Measurements from ENCODE around the gene LRRC58. TPM values are rescaled to one million over a fixed set of nuclear protein-coding genes. Genes with fewer than 3 reads are reported as not detected.
"Not testable (repeated sequence)": the region's sequence is repeated elsewhere in the genome, so short reads cannot be mapped to it uniquely, and the experiment has no call there.

LRRC58 gene
- total RNA-seq, 1 experiment from 2014 or later, result 50.5 TPM

- Histone ChIP-seq H3K79me2 (ENCODE audit: low read length) (no peaks in the 10 kb centered on the region), H3K4me3 (ENCODE audit: low read length) (no peak overlapping the region)
Observed at GRCh38 chr3:120300971-120301370, 48.2 kb downstream of the LRRC58 start.

GRCh38 chr3:120299403-120299802 lies 49.8 kb downstream of the LRRC58 start:
- H3K9me3 ChIP-seq (ENCODE audit: low read length), result no peaks in the 10 kb centered on the region
- no peaks in the 10 kb centered on the region for H3K36me3 ChIP-seq (ENCODE audit: insufficient read depth, low read length)

More at GRCh38 chr3:120300971-120301370, 48.2 kb downstream of the LRRC58 start:
- Histone ChIP-seq H2AFZ (ENCODE audit: low read length) (no peak overlapping the region), H3K27ac (ENCODE audit: low read length) (no peak overlapping the region), H3K36me3 (ENCODE audit: insufficient read depth, low read length) (no peaks in the 10 kb centered on the region), H3K4me2 (ENCODE audit: low read depth, low read length, poor library complexity, severe bottlenecking) (no peak overlapping the region), H3K27me3 (ENCODE audit: low read length) (no peaks in the 10 kb centered on the region), H3K9me2 (replicated peaks; ENCODE audit: insufficient read depth, low read length) (no peaks in the 10 kb centered on the region), H3K9ac (ENCODE audit: low read length) (no peak overlapping the region), H3K9me3 (ENCODE audit: low read length) (no peaks in the 10 kb centered on the region), H3K4me1 (ENCODE audit: low read length) (no peaks in the 10 kb centered on the region), H4K20me1 (ENCODE audit: insufficient read depth, low read depth, low read length) (0 out of 2 replicates have a peak, but pooled peaks cover 3% of the 10 kb centered on the region)
- DNase-seq, result no peak

GRCh38 chr3:120298996-120299395 lies 50.2 kb downstream of the LRRC58 start:
- Histone ChIP-seq H3K4me3 (ENCODE audit: low read length) (no peak overlapping the region), H3K9me2 (replicated peaks; ENCODE audit: insufficient read depth, low read length) (no peaks in the 10 kb centered on the region), H3K4me1 (ENCODE audit: low read length) (no peaks in the 10 kb centered on the region), H3K36me3 (ENCODE audit: insufficient read depth, low read length) (no peaks in the 10 kb centered on the region), H4K20me1 (ENCODE audit: insufficient read depth, low read depth, low read length) (no peaks in the 10 kb centered on the region), H2AFZ (ENCODE audit: low read length) (no peak overlapping the region), H3K4me2 (ENCODE audit: low read depth, low read length, poor library complexity, severe bottlenecking) (no peak overlapping the region), H3K27me3 (ENCODE audit: low read length) (no peaks in the 10 kb centered on the region), H3K9me3 (ENCODE audit: low read length) (no peaks in the 10 kb centered on the region), H3K27ac (ENCODE audit: low read length) (no peak overlapping the region), H3K9ac (ENCODE audit: low read length) (no peak overlapping the region), H3K79me2 (ENCODE audit: low read length) (no peaks in the 10 kb centered on the region)
- no peak for DNase-seq

More at GRCh38 chr3:120299403-120299802, 49.8 kb downstream of the LRRC58 start:
- no peak for DNase-seq
- Histone ChIP-seq H3K27ac (ENCODE audit: low read length) (no peak overlapping the region), H3K27me3 (ENCODE audit: low read length) (no peaks in the 10 kb centered on the region), H4K20me1 (ENCODE audit: insufficient read depth, low read depth, low read length) (no peaks in the 10 kb centered on the region), H3K9ac (ENCODE audit: low read length) (no peak overlapping the region), H3K4me3 (ENCODE audit: low read length) (no peak overlapping the region), H3K4me2 (ENCODE audit: low read depth, low read length, poor library complexity, severe bottlenecking) (no peak overlapping the region), H3K4me1 (ENCODE audit: low read length) (no peaks in the 10 kb centered on the region), H3K9me2 (replicated peaks; ENCODE audit: insufficient read depth, low read length) (no peaks in the 10 kb centered on the region), H3K79me2 (ENCODE audit: low read length) (no peaks in the 10 kb centered on the region), H2AFZ (ENCODE audit: low read length) (no peak overlapping the region)

- not testable (repeated sequence) for H3K79me2 ChIP-seq (ENCODE audit: low read length); H4K20me1 ChIP-seq (ENCODE audit: insufficient read depth, low read depth, low read length); H3K27me3 ChIP-seq (ENCODE audit: low read length); H2AFZ ChIP-seq (ENCODE audit: low read length); H3K27ac ChIP-seq (ENCODE audit: low read length); H3K4me2 ChIP-seq (ENCODE audit: low read depth, low read length, poor library complexity, severe bottlenecking); H3K9ac ChIP-seq (ENCODE audit: low read length); H3K9me2 ChIP-seq (replicated peaks; ENCODE audit: insufficient read depth, low read length); H3K9me3 ChIP-seq (ENCODE audit: low read length); DNase-seq; H3K4me3 ChIP-seq (ENCODE audit: low read length); H3K36me3 ChIP-seq (ENCODE audit: insufficient read depth, low read length); H3K4me1 ChIP-seq (ENCODE audit: low read length)
Observed at GRCh38 chr3:120291552-120291951, 57.6 kb downstream of the LRRC58 start.

- Histone ChIP-seq H4K20me1 (ENCODE audit: insufficient read depth, low read depth, low read length) (no peaks in the 10 kb centered on the region), H3K9me2 (replicated peaks; ENCODE audit: insufficient read depth, low read length) (no peaks in the 10 kb centered on the region), H3K27me3 (ENCODE audit: low read length) (no peaks in the 10 kb centered on the region; the same call in 1 of the 2 replicates), H3K4me3 (ENCODE audit: low read length) (no peak overlapping the region), H3K36me3 (ENCODE audit: insufficient read depth, low read length) (no peaks in the 10 kb centered on the region), H3K9ac (ENCODE audit: low read length) (no peak overlapping the region), H3K79me2 (ENCODE audit: low read length) (no peaks in the 10 kb centered on the region), H3K9me3 (ENCODE audit: low read length) (no peaks in the 10 kb centered on the region; the same call in 1 of the 2 replicates), H3K27ac (ENCODE audit: low read length) (no peak overlapping the region), H2AFZ (ENCODE audit: low read length) (no peak overlapping the region), H3K4me1 (ENCODE audit: low read length) (no peaks in the 10 kb centered on the region), H3K4me2 (ENCODE audit: low read depth, low read length, poor library complexity, severe bottlenecking) (no peak overlapping the region)
- DNase-seq, result no peak
Observed at GRCh38 chr3:120289636-120290035, 59.5 kb downstream of the LRRC58 start.

- H3K4me1 ChIP-seq (ENCODE audit: low read length), result no peaks in the 10 kb centered on the region
- no peaks in the 10 kb centered on the region for H3K9me2 ChIP-seq (replicated peaks; ENCODE audit: insufficient read depth, low read length)
- H3K27ac ChIP-seq (ENCODE audit: low read length), result no peak overlapping the region
- H4K20me1 ChIP-seq (ENCODE audit: insufficient read depth, low read depth, low read length), result no peaks in the 10 kb centered on the region
- H3K79me2 ChIP-seq (ENCODE audit: low read length), result no peaks in the 10 kb centered on the region
- H3K9me3 ChIP-seq (ENCODE audit: low read length), result no peaks in the 10 kb centered on the region
- H3K4me3 ChIP-seq (ENCODE audit: low read length), result no peak overlapping the region
- H2AFZ ChIP-seq (ENCODE audit: low read length), result no peak overlapping the region
- no peak for DNase-seq
- H3K36me3 ChIP-seq (ENCODE audit: insufficient read depth, low read length), result no peaks in the 10 kb centered on the region
- H3K9ac ChIP-seq (ENCODE audit: low read length), result no peak overlapping the region
- no peaks in the 10 kb centered on the region for H3K27me3 ChIP-seq (ENCODE audit: low read length)
- H3K4me2 ChIP-seq (ENCODE audit: low read depth, low read length, poor library complexity, severe bottlenecking), result no peak overlapping the region
Observed at GRCh38 chr3:120286465-120286864, 62.7 kb downstream of the LRRC58 start.

- no peak overlapping the region for H2AFZ ChIP-seq (ENCODE audit: low read length)
- no peak overlapping the region for H3K4me3 ChIP-seq (ENCODE audit: low read length)
- DNase-seq, result no peak
- no peaks in the 10 kb centered on the region for H4K20me1 ChIP-seq (ENCODE audit: insufficient read depth, low read depth, low read length)
- H3K9me2 ChIP-seq (replicated peaks; ENCODE audit: insufficient read depth, low read length), result no peaks in the 10 kb centered on the region
- H3K27ac ChIP-seq (ENCODE audit: low read length), result no peak overlapping the region
- H3K4me2 ChIP-seq (ENCODE audit: low read depth, low read length, poor library complexity, severe bottlenecking), result no peak overlapping the region
- H3K9me3 ChIP-seq (ENCODE audit: low read length), result no peaks in the 10 kb centered on the region
- H3K79me2 ChIP-seq (ENCODE audit: low read length), result no peaks in the 10 kb centered on the region
- no peaks in the 10 kb centered on the region for H3K4me1 ChIP-seq (ENCODE audit: low read length)
- H3K36me3 ChIP-seq (ENCODE audit: insufficient read depth, low read length), result no peaks in the 10 kb centered on the region
- H3K27me3 ChIP-seq (ENCODE audit: low read length), result no peaks in the 10 kb centered on the region
- H3K9ac ChIP-seq (ENCODE audit: low read length), result no peak overlapping the region
Observed at GRCh38 chr3:120285508-120285841, 63.7 kb downstream of the LRRC58 start.

- no peak within 1 kb of the TSS for H2AFZ ChIP-seq (ENCODE audit: low read length)
- DNase-seq, result no peak
- H3K79me2 ChIP-seq (ENCODE audit: low read length), result no peaks in the 10 kb centered on the region
- no peaks in the 10 kb centered on the region for H3K36me3 ChIP-seq (ENCODE audit: insufficient read depth, low read length)
- no peak within 1 kb of the TSS for H3K4me3 ChIP-seq (ENCODE audit: low read length)
- no peak within 1 kb of the TSS for H3K4me2 ChIP-seq (ENCODE audit: low read depth, low read length, poor library complexity, severe bottlenecking)
- H3K9me3 ChIP-seq (ENCODE audit: low read length), result no peaks in the 10 kb centered on the region
- H3K9me2 ChIP-seq (replicated peaks; ENCODE audit: insufficient read depth, low read length), result no peaks in the 10 kb centered on the region
- no peaks in the 10 kb centered on the region for H3K27me3 ChIP-seq (ENCODE audit: low read length)
- H3K9ac ChIP-seq (ENCODE audit: low read length), result no peak within 1 kb of the TSS
- H4K20me1 ChIP-seq (ENCODE audit: insufficient read depth, low read depth, low read length), result no peaks in the 10 kb centered on the region
- no peaks in the 10 kb centered on the region for H3K4me1 ChIP-seq (ENCODE audit: low read length)
- no peak within 1 kb of the TSS for H3K27ac ChIP-seq (ENCODE audit: low read length)
Observed at GRCh38 chr3:120284747-120285507, 64.2 kb downstream of the LRRC58 start, which contains the start of gene GPR156. TSS of gene GPR156 (minus strand) at chr3:120285222. CDS start at chr3:120244098, 41,124 bp downstream.
